ENCODE data around the gene CLEC11A.

CLEC11A gene

GRCh38 chr19:50705422-50706019 is 17.6 kb upstream of the CLEC11A start:
- TF ChIP-seq CTCF (IDR thresholded peaks at IDR 0.05; ENCODE audit: control insufficient read depth, extremely low read depth, insufficient read depth) = peak; percentile 69
- no peak overlapping the region for H3K4me3 ChIP-seq (ENCODE audit: low read depth, low read length)
- DNase-seq (ENCODE audit: low read depth) = no peak

- no peak for DNase-seq (ENCODE audit: low read depth)
- H3K4me3 ChIP-seq (ENCODE audit: low read depth, low read length) = no peak overlapping the region
- no peak for TF ChIP-seq CTCF (IDR thresholded peaks at IDR 0.05; ENCODE audit: control insufficient read depth, extremely low read depth, insufficient read depth)
These were observed 16.8 kb upstream of the CLEC11A start for GRCh38 chr19:50706387-50706786.

- DNase-seq (ENCODE audit: low read depth) = no peak
- TF ChIP-seq CTCF (IDR thresholded peaks at IDR 0.05; ENCODE audit: control insufficient read depth, extremely low read depth, insufficient read depth) = no peak
- no peak overlapping the region for H3K4me3 ChIP-seq (ENCODE audit: low read depth, low read length)
These were observed 14.8 kb upstream of the CLEC11A start for GRCh38 chr19:50708179-50708879.

- DNase-seq (ENCODE audit: low read depth) = no peak
- peak; percentile 24; the same call in 1 of the 2 replicates for TF ChIP-seq CTCF (IDR thresholded peaks at IDR 0.05; ENCODE audit: control insufficient read depth, extremely low read depth, insufficient read depth)
- H3K4me3 ChIP-seq (ENCODE audit: low read depth, low read length) = no peak overlapping the region
These were observed 13.1 kb upstream of the CLEC11A start for GRCh38 chr19:50710094-50710493.

- no peak for DNase-seq (ENCODE audit: low read depth)
- no peak overlapping the region for H3K4me3 ChIP-seq (ENCODE audit: low read depth, low read length)
- no peak for TF ChIP-seq CTCF (IDR thresholded peaks at IDR 0.05; ENCODE audit: control insufficient read depth, extremely low read depth, insufficient read depth)
These were observed 12.6 kb upstream of the CLEC11A start for GRCh38 chr19:50710612-50711011.

- TF ChIP-seq CTCF (IDR thresholded peaks at IDR 0.05; ENCODE audit: control insufficient read depth, extremely low read depth, insufficient read depth) = no peak
- no peak for DNase-seq (ENCODE audit: low read depth)
- no peak overlapping the region for H3K4me3 ChIP-seq (ENCODE audit: low read depth, low read length)
These were observed 12.0 kb upstream of the CLEC11A start for GRCh38 chr19:50711196-50711595.

- DNase-seq (ENCODE audit: low read depth) = no peak
- no peak for TF ChIP-seq CTCF (IDR thresholded peaks at IDR 0.05; ENCODE audit: control insufficient read depth, extremely low read depth, insufficient read depth)
- no peak overlapping the region for H3K4me3 ChIP-seq (ENCODE audit: low read depth, low read length)
These were observed 11.4 kb upstream of the CLEC11A start for GRCh38 chr19:50711805-50712204.
